HG03432 (cell line): ENCODE measurements around the gene ALG5.

Experiments
- ATAC-seq: cut with Tn5 transposase; IDR thresholded peaks from one replicate; pipeline ENCODE4 v1.9.1; 2021; ENCODE audit warnings: mild to moderate bottlenecking, moderate library complexity; ENCODE audit not compliant: unreplicated experiment

ALG5 gene, protein sequence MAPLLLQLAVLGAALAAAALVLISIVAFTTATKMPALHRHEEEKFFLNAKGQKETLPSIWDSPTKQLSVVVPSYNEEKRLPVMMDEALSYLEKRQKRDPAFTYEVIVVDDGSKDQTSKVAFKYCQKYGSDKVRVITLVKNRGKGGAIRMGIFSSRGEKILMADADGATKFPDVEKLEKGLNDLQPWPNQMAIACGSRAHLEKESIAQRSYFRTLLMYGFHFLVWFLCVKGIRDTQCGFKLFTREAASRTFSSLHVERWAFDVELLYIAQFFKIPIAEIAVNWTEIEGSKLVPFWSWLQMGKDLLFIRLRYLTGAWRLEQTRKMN

DNA sequence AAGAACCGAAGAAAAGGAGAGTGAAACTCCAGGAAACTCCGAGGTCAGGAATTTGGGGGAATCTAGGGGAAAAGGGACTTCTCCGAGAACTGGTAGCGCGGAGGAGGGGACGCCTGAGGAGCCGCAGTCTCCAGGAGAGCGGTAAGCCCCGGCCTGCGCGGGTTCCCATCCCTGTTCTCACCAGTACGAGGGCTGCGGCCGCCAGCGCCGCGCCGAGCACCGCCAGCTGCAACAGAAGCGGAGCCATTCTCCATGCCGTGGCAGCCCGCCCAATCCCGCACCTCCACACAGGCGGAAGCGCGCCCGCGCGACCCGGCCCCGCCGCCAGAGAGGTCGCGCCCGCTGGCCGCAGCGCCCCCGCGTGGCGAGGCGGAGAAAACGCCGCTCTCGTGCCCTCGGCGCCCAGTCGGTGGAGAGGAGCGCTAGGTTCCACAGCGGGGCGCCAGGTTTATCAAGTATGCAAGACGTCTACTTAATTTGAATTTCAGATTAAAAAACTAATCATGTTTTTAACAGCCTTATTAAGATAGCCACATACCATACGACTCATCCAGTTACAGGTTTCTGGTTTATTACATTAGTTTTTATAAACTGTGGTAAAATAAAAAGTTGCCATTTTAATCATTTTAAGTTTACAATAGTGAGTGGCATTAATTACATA lies at the start of gene ALG5:
ALG5 (minus strand) TSS at position 287 of the 661 bp plus-strand sequence; CDS start at position 247, 40 bp downstream.
- ATAC-seq, result peak; percentile 75

DNA sequence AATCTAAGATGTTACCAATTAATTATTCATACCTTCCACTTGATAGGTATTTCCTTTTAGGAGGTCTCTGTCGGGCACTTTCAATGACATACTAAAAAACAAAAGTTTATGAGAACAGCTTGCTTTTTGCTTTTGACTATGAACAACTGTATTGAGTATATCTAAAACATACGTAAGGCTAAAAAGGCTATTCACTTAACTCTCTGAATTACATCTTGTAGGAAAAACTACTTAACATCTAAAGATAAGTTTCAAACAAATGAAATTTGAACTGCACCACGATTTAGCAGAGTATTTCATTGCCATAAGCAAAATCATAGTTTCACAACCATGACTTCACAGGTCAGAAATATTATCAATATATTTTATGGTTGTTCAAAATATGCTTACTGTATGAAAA lies 48.7 kb upstream of the ALG5 start:
- ATAC-seq, result no peak

DNA sequence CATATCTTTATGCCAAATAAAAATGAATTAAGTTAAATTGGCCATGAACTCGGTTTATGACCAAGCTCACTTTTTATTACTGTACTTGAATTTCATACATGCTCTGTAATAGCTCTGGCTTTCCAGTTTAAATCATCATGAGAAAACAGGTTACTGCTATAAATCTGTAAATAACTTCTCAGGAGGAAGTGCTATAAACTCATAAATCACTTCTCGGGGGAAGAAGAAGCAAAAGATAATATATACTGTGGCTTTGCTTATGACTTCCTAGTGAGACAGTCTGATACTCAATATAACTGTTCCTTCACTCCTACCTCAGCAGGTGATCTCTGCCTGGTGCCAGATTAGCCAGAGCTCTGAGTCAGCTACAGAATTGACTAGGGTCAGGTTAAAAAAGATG lies 47.9 kb upstream of the ALG5 start:
- no peak for ATAC-seq

DNA sequence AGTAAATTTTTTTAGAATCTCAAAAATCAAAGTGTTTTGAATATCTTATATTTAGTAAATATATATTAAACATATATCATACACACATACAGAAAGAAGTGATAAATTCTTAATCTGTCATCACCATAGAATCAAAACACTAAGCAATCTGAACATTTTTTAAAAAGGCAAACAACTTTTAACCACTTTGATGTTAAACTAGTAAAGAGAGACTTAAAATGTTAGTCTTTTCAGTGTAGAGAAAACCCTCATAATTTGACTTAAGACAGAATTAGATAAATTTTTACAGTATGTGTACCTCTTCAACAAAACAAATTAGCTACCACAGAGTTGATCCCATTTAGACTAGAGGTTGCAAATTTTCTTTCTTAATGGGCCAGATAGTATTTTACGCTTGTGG lies 46.9 kb upstream of the ALG5 start:
- no peak for ATAC-seq

DNA sequence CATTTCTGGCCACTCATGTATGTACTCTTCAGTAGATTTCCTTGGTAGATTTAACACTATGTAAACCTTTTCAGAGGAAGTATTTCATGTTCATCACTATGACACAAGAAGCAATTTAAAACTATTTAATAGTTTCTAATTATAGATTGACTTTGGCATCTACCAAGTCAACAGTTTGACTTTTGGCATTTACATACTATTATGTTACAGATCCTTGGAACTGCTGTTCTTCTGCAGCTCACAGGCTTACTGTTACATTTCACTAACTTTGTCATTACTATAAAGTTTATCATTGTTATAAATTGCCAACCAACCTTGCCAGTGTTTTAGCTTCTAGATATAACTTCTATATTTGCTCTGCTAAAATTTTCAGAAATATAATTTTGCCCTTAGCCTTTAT lies 41.6 kb upstream of the ALG5 start:
- no peak for ATAC-seq

DNA sequence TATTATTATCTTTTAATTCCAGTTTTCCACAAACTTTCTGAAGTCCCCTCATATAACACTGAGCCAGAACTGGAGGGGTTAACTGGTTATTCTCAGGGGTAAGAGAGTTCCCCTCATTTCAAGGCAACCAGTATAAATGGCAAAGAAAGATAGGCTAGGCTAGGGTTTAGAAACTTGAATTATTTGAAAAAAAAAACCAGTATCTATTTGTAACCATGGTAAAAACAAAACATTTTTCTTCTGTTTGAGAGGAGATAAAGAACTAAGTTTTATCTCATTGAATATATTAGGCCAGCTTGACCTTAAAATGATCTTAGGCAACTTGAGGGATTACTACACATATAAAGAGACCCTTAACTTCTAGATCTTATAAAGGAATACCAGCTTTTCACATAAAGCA lies 40.8 kb upstream of the ALG5 start:
- ATAC-seq, result no peak

DNA sequence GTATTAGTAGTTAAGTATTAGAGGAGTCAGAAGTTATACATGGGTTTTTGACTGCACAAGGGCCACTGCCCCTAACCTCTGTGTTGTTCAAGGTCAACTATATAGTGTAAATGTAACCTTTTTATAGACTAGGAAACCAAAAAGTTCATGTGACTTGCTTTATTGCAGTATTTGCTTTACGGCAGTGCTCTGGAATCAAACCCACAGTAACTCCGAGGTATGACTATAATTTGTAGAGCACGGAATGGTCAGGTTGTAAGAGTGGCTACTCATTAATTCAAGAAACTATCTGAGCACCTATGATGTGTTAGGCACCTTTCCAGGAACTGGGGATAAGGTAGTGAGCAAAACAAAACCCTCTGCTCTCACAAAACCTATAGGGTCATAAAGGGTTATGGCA lies 38.1 kb upstream of the ALG5 start:
- no peak for ATAC-seq

DNA sequence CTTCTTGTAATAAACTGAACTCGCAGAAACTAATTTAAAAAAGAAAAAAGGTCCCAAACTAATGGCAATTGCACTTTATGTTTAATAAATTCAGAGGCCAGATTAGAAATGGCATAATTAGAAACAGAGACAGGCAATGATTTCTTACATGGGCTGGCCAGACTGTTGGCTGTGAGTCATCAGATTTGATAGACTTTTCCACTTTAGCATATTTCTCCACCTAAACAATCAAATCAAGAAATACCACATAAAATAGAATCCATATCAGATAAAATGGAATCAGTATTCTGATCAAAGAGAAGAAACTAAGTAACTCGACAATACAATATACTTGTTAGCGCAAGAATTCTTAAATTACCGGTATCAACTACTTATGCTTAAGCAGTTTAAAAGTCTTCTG lies 30.5 kb upstream of the ALG5 start:
- no peak for ATAC-seq

DNA sequence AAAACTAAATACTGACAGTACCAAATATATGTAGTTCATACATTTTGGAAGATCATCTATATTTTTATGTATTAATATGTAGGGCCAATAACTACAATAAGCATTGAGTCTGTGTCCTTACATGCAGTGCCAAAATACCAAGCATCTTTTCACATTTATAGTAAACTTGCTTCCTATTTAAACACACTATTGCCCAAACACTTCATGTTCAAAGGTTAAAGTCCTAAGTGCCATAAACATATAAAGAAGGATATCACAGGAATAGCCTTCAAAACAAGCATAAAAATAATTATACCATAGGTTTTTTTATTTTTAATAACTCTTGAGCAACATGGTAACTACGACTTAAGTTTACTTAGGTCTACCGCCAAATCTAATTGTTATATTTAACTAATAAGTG lies 28.5 kb upstream of the ALG5 start:
- no peak for ATAC-seq

DNA sequence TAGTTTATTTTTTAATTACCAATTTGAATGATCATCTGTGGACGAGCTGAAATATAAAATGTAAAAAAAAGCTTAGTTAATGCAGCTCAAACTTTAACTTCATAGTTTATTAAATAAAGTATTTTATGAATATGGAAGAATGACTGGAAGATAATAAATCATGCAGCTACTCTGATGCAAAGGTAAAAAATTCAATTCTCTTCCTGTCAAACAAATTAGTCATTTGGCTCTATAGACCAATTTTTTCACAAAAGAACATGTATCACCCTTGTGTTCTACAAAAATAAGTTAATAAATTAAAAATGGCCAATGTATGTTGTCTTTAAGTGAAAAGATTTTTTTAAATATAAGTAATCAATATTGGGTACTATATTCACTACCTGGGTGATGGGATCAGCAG lies 27.6 kb upstream of the ALG5 start:
- no peak for ATAC-seq

DNA sequence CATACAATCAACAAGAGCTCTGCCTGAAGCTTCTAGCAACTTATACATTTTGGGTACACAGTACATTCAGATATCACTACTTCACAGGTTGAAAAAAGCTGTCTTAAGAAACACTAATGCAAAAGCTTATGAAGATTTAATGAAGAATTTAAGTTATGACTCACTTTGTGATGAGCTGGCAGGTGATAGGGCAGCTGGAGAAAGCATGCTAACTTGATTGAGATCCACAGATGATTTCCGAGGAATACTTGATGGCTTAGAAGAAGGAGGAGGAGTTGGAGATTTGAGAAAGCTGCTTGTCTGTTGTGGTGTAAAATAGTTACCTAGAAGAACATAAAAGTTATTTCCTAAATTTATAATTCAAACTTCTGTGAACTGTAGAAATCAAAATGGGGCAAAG lies 24.7 kb upstream of the ALG5 start:
- ATAC-seq, result no peak

DNA sequence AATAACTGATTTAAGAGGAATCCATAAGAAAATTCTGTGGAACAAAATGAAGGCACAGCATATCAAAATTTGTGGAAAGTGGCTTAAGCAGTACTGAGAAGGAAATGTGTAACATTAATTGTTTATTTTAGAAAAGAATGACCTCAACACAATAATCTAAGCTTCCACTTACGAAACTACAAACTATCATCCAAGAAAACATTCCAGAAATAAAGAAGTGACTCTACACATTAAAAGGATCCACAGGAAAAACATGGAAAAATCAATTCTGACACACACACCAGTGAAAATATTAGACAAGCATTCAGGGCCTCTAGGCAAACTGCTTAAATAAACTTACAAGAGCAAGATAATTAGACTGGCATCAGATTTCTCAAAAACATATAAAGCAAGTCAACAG lies 15.5 kb upstream of the ALG5 start:
- no peak for ATAC-seq

DNA sequence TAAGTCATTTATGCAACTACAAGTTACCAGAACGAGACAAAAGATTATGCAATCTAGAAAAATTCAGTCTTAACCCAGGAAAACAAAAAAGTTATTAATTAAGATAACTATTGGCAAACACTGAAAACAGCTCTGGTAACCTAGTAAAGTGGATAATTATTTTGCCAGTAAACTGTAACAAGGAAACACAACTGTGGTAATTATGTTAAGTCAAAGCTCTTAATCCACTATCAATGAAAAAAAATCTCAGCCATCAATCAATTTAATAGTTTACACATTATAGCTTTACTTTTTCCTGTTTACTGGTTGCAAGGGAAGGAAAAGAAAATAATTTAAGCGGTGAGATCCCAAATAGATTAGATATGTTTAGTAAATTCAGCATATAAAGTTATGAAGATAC lies 12.6 kb upstream of the ALG5 start:
- no peak for ATAC-seq

DNA sequence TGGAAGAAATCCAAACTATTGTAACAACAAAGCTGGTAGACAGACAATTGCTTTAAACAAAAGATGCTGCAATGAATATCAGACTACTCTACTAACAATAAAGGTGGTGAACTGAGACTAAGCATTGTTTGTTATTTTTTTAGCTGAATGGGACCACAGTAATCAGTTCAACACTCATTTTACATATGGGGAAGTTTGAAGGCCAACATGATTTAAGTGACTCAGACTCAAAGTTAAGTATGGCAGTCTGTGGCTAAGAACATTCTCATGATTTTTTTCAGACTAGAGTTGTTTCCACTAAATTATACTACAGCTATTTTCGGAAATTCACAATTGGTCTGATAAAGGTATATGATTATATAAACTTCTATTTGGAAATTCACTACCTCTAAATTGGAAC lies 11.9 kb upstream of the ALG5 start:
- no peak for ATAC-seq

DNA sequence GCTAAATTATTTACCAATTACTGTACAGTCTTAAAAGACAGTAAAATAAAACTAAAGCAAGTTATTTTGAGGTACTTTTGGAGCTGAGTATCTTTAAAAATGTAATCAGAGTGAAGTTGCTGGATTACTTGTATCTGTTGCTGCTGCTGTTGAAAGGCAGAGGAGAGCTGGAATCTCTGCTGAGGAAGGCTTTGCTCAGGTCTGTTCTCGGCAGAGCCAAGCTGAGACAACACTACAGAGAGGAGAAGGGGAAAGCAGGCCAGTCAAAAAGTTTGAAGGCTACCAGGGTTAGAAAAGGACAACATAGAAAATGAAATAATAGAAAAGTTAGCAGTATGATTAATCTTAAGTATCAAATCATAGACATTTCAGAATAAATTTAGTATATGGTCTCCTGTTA lies 11.3 kb upstream of the ALG5 start:
- no peak for ATAC-seq

DNA sequence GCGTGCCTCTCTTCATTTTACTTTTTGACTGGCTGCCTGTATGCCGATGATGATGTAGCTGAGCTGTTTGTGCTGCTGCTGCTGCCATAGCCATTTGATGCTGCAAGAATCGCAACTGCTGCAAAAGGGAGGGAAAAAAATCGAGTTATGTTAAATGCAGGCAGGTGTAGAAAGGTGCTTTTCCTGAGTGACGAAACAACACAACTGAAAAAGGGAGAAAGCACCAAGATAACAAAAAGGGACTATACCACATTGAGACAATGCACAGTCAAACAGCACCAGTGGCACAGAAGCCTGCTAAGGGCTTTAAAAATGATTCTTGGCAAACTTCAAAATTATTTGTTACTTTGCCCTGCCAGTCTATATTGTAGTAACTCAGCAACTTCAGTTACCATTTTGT lies 10.6 kb upstream of the ALG5 start:
- no peak for ATAC-seq

DNA sequence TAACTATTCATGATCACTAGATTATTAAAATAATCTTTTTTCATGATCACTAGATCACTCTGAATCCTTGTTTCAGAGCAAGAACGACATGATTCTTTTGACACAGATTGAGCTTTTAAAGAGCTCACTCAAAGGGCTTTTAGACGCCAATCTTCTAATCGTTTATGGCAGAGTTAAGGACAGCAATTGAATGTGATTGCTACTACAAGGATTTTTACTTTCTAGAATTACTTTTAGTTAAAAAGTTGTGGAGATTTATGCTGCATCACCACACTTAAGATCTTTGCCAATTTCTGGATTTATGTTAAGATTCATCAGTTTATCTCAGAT lies 2.7 kb upstream of the ALG5 start:
- no peak for ATAC-seq

DNA sequence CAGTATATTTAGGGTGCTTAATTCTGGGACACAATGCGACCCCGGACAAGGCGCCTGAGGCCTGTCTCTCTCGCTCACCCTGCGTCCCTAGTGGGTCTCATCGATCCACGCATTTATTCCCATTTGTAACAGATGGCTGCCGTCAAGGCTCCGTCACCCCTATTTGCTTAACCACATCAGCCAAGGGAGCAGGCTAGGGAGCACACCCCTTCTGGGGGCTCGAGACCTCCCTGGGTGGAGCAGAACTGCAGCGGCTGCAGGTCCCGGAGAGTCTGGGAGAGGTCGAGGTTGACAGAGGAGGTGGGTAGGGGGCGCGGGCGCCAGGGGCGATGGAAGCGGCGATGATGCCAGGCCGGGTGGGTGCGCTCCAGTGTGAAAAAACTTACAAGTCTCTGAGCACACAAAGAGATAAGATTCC lies 507 bp downstream of the ALG5 start:
- ATAC-seq, result no peak

DNA sequence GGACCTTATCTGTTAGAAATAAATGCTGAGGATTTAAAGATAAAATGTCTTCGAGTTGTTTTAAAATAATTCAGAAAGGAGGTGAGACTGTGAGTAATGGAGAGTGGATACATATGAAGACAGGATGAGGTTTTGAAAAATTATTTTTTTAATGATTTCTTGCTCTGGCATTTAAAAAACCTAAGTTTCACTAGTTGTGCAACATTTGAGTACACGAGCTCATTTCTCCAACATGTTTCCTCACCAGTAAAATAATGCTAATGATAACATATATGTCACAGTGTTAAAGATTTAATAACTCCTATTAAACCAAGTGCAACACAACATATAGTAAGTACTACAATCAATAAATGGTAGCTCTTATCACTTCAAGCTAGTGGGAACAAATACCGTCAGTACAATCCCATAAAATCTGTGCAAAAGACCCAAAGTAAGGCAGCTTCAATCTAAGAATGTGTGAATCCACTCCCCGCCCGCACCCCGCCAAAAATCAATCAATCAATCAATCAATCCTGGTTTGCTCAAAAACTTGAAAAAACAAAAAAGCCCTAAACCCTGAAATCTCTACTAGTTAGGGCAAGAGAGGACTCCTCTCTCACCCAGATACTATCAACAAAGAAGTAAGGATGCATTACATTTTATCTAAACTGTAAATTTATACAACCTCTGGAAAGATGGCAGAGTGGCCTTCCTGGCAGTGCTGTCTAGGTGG lies 1.3 kb downstream of the ALG5 start:
- no peak for ATAC-seq

DNA sequence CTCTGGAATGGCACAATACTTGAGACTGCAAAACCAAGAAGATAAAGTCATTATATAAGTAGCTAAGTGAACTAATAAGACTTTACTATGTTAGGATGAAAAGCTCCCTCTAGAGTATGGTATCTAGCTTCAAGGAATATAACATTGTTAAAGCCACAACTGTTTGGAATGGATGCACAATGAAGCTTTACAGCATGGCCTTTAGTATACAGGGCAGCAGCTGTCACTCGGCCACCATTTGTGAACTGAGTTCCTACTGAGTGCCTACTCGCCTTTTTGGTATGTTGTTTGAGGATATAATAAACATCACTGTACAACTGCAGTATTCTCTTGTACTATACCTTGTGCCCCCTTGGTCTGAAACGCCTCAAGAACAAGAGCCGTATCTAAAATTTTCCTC lies 6.8 kb downstream of the ALG5 start:
- no peak for ATAC-seq

DNA sequence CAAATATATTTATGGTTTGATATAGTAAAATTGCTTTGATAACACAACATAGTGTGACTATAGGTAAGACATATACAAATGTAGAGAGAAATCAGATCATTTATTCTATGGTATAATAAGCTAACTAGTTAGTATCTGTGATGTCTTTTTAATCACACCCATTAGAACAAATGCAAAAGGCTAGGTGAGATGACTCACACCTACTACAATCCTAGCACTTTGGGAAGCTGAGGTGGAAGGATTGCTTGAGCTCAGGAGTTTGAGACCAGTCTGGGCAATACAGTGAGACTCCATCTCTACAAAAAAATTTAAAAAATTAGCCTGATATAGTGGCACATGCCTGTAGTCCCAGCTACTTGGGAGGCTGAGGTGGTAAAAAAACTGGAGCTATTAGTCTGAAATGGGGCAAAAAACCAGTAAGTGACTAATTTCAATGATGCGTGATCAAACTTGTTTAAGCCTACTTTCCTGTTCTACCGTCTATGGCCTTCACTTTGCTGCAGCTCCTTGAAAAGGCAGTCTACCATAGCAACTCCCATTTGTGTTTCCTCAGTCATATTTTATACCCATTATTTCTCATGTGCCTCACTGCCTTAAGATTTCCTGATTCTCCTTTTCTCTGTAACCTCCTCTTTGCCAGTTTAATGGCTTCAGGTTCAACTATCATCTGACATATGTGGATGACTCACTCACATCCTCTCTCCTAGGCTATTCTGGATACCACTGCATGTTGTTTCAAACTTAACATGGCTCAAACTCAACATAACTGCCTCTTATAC lies 12.5 kb downstream of the ALG5 start:
- ATAC-seq, result no peak
